ENCODE results near the gene SLC44A1.

DNA sequence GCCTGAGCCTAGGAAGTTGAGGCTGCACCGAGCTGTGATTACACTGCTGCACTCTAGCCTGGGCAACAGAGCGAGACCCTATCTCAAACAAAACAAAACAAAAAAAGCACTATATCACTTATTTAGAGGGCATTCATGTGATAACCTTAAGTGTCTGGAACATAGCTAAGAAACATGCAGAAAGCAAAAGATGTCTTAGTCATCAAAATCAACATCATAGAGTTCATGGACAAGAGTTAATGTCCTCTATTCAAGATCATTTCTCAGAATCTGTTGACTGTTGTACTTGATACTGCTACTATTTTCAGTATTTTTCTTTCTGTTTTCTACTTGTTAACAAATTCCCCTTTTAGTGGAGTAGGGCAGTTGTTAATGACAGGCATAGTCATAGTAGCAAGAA is 228.8 kb downstream of the SLC44A1 start:
- TF ChIP-seq, protein P1, sequence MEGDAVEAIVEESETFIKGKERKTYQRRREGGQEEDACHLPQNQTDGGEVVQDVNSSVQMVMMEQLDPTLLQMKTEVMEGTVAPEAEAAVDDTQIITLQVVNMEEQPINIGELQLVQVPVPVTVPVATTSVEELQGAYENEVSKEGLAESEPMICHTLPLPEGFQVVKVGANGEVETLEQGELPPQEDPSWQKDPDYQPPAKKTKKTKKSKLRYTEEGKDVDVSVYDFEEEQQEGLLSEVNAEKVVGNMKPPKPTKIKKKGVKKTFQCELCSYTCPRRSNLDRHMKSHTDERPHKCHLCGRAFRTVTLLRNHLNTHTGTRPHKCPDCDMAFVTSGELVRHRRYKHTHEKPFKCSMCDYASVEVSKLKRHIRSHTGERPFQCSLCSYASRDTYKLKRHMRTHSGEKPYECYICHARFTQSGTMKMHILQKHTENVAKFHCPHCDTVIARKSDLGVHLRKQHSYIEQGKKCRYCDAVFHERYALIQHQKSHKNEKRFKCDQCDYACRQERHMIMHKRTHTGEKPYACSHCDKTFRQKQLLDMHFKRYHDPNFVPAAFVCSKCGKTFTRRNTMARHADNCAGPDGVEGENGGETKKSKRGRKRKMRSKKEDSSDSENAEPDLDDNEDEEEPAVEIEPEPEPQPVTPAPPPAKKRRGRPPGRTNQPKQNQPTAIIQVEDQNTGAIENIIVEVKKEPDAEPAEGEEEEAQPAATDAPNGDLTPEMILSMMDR (IDR thresholded peaks at IDR 0.05 in 2 of 3, conservative IDR thresholded peaks at IDR 0.05 in 1 of 3; ENCODE audit: control insufficient read depth in 2 of 3, extremely low read depth in 1 of 3, insufficient read depth in 1 of 3, low read depth in 3 of 3, low read length in 3 of 3), result no peak
- TF ChIP-seq, protein P2, sequence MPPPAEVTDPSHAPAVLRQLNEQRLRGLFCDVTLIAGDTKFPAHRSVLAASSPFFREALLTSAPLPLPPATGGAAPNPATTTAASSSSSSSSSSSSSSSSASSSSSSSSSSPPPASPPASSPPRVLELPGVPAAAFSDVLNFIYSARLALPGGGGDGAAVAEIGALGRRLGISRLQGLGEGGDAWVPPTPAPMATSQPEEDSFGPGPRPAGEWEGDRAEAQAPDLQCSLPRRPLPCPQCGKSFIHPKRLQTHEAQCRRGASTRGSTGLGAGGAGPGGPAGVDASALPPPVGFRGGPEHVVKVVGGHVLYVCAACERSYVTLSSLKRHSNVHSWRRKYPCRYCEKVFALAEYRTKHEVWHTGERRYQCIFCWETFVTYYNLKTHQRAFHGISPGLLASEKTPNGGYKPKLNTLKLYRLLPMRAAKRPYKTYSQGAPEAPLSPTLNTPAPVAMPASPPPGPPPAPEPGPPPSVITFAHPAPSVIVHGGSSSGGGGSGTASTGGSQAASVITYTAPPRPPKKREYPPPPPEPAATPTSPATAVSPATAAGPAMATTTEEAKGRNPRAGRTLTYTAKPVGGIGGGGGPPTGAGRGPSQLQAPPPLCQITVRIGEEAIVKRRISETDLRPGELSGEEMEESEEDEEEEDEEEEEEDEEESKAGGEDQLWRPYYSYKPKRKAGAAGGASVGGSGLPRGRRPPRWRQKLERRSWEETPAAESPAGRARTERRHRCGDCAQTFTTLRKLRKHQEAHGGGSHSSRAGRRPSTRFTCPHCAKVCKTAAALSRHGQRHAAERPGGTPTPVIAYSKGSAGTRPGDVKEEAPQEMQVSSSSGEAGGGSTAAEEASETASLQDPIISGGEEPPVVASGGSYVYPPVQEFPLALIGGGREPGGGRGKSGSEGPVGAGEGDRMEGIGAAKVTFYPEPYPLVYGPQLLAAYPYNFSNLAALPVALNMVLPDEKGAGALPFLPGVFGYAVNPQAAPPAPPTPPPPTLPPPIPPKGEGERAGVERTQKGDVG (CRISPR knock-in tag; IDR thresholded peaks at IDR 0.05), result no peak
- TF ChIP-seq HDAC6 (IDR thresholded peaks at IDR 0.05; ENCODE audit: unreplicated experiment) (no peak), POLR2A (IDR thresholded peaks at IDR 0.05; ENCODE audit: low read depth, low read length) (no peak), TAF1 (IDR thresholded peaks at IDR 0.05; ENCODE audit: borderline replicate concordance, low read depth, low read length) (no peak), SUZ12 (IDR thresholded peaks at IDR 0.05; ENCODE audit: unreplicated experiment) (no peak), CREB1 (IDR thresholded peaks at IDR 0.05; ENCODE audit: low read depth) (no peak)
- TF ChIP-seq, protein P3, sequence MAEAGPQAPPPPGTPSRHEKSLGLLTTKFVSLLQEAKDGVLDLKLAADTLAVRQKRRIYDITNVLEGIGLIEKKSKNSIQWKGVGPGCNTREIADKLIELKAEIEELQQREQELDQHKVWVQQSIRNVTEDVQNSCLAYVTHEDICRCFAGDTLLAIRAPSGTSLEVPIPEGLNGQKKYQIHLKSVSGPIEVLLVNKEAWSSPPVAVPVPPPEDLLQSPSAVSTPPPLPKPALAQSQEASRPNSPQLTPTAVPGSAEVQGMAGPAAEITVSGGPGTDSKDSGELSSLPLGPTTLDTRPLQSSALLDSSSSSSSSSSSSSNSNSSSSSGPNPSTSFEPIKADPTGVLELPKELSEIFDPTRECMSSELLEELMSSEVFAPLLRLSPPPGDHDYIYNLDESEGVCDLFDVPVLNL (IDR thresholded peaks at IDR 0.05; ENCODE audit: low read depth, low read length), result no peak
- TF ChIP-seq, protein P4, sequence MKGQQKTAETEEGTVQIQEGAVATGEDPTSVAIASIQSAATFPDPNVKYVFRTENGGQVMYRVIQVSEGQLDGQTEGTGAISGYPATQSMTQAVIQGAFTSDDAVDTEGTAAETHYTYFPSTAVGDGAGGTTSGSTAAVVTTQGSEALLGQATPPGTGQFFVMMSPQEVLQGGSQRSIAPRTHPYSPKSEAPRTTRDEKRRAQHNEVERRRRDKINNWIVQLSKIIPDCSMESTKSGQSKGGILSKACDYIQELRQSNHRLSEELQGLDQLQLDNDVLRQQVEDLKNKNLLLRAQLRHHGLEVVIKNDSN (IDR thresholded peaks at IDR 0.05; ENCODE audit: borderline replicate concordance, extremely low read length, insufficient read depth, low read depth, low read length), result no peak

Data from GM12878 (cell line).